ENCODE data around the gene CPEB2. TPM values are rescaled to one million over a fixed set of nuclear protein-coding genes. Genes with fewer than 3 reads are reported as not detected.

The CPEB2 gene
- total RNA-seq, 1 donor, result 23.9 TPM

DNA sequence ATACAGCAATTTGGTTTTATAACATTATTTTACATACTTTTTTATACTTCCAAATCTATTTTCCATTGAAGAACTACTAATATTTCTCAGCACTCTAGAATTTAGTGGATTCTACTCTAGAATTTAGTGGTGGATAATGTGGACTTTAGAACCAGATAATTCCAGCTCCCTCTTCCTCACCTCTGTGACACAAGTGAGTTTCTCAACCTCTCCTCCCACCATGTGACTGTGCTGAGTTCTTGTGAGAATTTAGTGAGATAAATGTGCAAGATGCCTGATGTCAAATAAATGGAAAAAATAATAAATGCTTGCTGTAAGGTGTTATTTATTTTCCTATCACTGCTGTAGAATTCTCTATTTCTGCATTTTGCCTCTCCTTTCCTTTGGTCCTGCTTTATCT is 107.3 kb downstream of the CPEB2 start:
- no peak overlapping the region for H2AFZ ChIP-seq (ENCODE audit: low read length)
- H3K27ac ChIP-seq (ENCODE audit: low read depth, low read length), result no peak overlapping the region
- H3K4me2 ChIP-seq (ENCODE audit: insufficient read depth, low read length), result no peak overlapping the region
- no peaks in the 10 kb centered on the region for H3K36me3 ChIP-seq (ENCODE audit: insufficient read depth, low read length)
- no peaks in the 10 kb centered on the region for H3K4me1 ChIP-seq (ENCODE audit: insufficient read depth, low read length)
- no peaks in the 10 kb centered on the region for H4K20me1 ChIP-seq (ENCODE audit: insufficient read depth, low read length)
- TF ChIP-seq, protein P1, sequence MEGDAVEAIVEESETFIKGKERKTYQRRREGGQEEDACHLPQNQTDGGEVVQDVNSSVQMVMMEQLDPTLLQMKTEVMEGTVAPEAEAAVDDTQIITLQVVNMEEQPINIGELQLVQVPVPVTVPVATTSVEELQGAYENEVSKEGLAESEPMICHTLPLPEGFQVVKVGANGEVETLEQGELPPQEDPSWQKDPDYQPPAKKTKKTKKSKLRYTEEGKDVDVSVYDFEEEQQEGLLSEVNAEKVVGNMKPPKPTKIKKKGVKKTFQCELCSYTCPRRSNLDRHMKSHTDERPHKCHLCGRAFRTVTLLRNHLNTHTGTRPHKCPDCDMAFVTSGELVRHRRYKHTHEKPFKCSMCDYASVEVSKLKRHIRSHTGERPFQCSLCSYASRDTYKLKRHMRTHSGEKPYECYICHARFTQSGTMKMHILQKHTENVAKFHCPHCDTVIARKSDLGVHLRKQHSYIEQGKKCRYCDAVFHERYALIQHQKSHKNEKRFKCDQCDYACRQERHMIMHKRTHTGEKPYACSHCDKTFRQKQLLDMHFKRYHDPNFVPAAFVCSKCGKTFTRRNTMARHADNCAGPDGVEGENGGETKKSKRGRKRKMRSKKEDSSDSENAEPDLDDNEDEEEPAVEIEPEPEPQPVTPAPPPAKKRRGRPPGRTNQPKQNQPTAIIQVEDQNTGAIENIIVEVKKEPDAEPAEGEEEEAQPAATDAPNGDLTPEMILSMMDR (IDR thresholded peaks at IDR 0.05; ENCODE audit: extremely low read depth, low read depth, low read length), result no peak
- H3K9me3 ChIP-seq (ENCODE audit: low read depth, low read length), result no peaks in the 10 kb centered on the region
- no peak overlapping the region for H3K4me3 ChIP-seq (ENCODE audit: insufficient read depth, low read length)
- DNase-seq (ENCODE audit: insufficient read length, low spot score, missing footprints), result no peak
- H3K27me3 ChIP-seq (ENCODE audit: insufficient read depth, low read length), result no peaks in the 10 kb centered on the region
- no peaks in the 10 kb centered on the region for H3K79me2 ChIP-seq (ENCODE audit: insufficient read depth, low read length)

DNA sequence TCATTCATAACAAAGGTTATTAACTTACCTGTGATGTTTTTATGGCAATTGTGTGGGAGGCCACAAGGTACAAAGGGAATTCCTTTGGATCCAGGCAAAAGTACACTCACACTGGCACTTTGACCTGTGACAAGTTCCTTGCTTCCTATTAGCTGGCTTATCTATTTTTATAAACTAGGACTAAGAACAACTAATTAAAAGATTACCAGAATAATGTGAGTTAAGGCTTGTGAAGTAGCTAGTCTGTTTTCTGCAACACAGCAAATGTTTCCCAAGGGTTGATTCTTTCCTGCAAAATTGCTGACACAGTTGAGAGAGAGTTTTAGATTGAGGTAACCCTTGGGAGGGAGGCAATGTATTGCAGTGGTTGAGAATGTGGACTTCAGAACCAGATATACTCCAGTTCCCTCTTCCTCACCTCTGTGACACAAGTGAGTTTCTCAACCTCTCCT is 107.9 kb downstream of the CPEB2 start:
- Histone ChIP-seq H2AFZ (ENCODE audit: low read length) (no peak overlapping the region), H3K4me3 (ENCODE audit: insufficient read depth, low read length) (no peak overlapping the region), H3K9me3 (ENCODE audit: low read depth, low read length) (no peaks in the 10 kb centered on the region), H3K36me3 (ENCODE audit: insufficient read depth, low read length) (no peaks in the 10 kb centered on the region), H4K20me1 (ENCODE audit: insufficient read depth, low read length) (no peaks in the 10 kb centered on the region), H3K4me2 (ENCODE audit: insufficient read depth, low read length) (no peak overlapping the region), H3K79me2 (ENCODE audit: insufficient read depth, low read length) (no peaks in the 10 kb centered on the region), H3K27ac (ENCODE audit: low read depth, low read length) (no peak overlapping the region), H3K27me3 (ENCODE audit: insufficient read depth, low read length) (no peaks in the 10 kb centered on the region), H3K4me1 (ENCODE audit: insufficient read depth, low read length) (no peaks in the 10 kb centered on the region)
- TF ChIP-seq, protein P1 (IDR thresholded peaks at IDR 0.05; ENCODE audit: extremely low read depth, low read depth, low read length), result no peak
- DNase-seq (ENCODE audit: insufficient read length, low spot score, missing footprints), result no peak

DNA sequence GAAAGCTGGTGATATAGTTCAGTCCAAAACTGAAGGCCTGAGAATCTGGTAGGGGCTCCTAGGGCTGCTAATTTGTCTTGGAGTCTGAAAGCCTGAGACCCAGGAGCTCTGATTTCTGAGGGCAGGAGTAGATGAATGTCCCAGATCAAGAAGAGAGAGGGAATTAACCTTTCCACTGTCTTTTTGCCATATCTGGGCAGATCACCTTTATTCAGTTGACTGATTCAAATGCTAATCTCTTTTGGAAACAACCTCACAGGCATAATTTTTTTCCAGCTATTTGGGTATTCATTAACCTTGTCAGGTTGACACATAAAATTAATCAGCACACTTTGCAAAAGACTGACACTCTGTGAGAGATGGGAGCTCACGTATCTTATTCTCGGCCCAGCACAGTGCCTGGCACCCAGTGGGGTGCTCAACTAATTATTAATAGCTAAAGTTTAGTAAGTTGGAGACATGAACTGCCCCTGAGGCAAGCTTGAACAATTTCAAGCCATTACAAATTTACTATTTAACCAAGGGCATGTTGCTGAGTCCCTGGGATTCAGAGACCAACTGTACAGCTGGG is 114.3 kb downstream of the CPEB2 start:
- Histone ChIP-seq H3K4me1 (ENCODE audit: insufficient read depth, low read length) (peaks cover 5% of the 10 kb centered on the region), H3K9me3 (ENCODE audit: low read depth, low read length) (no peaks in the 10 kb centered on the region), H2AFZ (ENCODE audit: low read length) (no peak overlapping the region), H3K27ac (ENCODE audit: low read depth, low read length) (no peak overlapping the region), H3K79me2 (ENCODE audit: insufficient read depth, low read length) (no peaks in the 10 kb centered on the region), H3K4me2 (ENCODE audit: insufficient read depth, low read length) (no peak overlapping the region), H3K4me3 (ENCODE audit: insufficient read depth, low read length) (no peak overlapping the region), H3K27me3 (ENCODE audit: insufficient read depth, low read length) (no peaks in the 10 kb centered on the region), H4K20me1 (ENCODE audit: insufficient read depth, low read length) (no peaks in the 10 kb centered on the region), H3K36me3 (ENCODE audit: insufficient read depth, low read length) (no peaks in the 10 kb centered on the region)
- TF ChIP-seq, protein P1 (IDR thresholded peaks at IDR 0.05; ENCODE audit: extremely low read depth, low read depth, low read length), result no peak
- no peak for DNase-seq (ENCODE audit: insufficient read length, low spot score, missing footprints)

DNA sequence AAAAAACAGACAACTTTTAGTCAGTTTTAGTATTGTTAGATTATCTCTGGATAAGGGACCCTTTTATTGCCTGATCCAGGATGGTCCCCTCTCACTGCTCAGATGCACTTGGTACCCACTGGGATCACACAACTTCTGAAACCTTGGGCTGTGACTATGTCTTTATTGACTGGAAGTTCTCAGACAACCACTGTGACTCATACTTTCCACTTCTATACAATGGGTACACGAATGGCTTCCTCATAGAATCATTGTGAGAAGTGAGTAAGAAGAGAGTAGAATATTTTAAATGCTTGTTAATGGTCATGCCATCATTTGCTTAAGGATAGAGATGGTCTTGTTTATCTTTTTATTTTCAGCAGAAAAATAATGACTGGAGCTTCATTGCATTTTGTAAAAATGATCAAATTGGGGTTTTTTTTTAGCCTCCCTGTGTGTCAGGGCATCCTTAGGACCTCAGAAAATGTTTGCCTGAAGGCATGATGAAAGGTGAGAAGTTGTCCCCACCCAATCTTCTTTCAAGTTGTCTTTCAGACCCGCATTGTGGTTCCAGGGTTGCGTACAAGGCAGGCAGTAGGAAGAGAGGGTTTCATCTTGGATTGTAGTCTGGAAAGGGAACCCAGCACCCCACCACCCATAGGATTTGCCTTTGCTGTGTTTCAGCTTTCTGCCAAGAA is 115.1 kb downstream of the CPEB2 start:
- no peaks in the 10 kb centered on the region for H3K9me3 ChIP-seq (ENCODE audit: low read depth, low read length)
- no peaks in the 10 kb centered on the region for H3K36me3 ChIP-seq (ENCODE audit: insufficient read depth, low read length)
- DNase-seq (ENCODE audit: insufficient read length, low spot score, missing footprints), result no peak
- no peak overlapping the region for H3K4me2 ChIP-seq (ENCODE audit: insufficient read depth, low read length)
- no peak overlapping the region for H2AFZ ChIP-seq (ENCODE audit: low read length)
- no peaks in the 10 kb centered on the region for H4K20me1 ChIP-seq (ENCODE audit: insufficient read depth, low read length)
- H3K4me1 ChIP-seq (ENCODE audit: insufficient read depth, low read length), result peaks cover 5% of the 10 kb centered on the region
- no peaks in the 10 kb centered on the region for H3K27me3 ChIP-seq (ENCODE audit: insufficient read depth, low read length)
- no peak overlapping the region for H3K4me3 ChIP-seq (ENCODE audit: insufficient read depth, low read length)
- H3K79me2 ChIP-seq (ENCODE audit: insufficient read depth, low read length), result no peaks in the 10 kb centered on the region
- TF ChIP-seq, protein P1 (IDR thresholded peaks at IDR 0.05; ENCODE audit: extremely low read depth, low read depth, low read length), result no peak
- no peak overlapping the region for H3K27ac ChIP-seq (ENCODE audit: low read depth, low read length)
